ENCODE results near the gene BMS1. TPM values are rescaled to one million over a fixed set of nuclear protein-coding genes. Genes with fewer than 3 reads are reported as not detected.

Gene BMS1
- total and polyA plus RNA-seq, 2 donors (not counting 3 experiments of a cell fraction or from before 2014, with no cell fraction given): 2.8 to 23.4 TPM

- dilution Hi-C loops (cut with MboI; ENCODE audit: extremely low pct_ligation_motif_present, low sequenced_read_pairs) (no loop called here), intact Hi-C loops (cut with micrococcal nuclease) (no loop called here)
- CTCF ChIA-PET: no interaction called here
- no peaks in the 10 kb centered on the region for H3K79me2 ChIP-seq (ENCODE audit: control insufficient read depth, insufficient read depth, low read length)
- no peaks in the 10 kb centered on the region for H3K9me3 ChIP-seq (replicated peaks; ENCODE audit: control insufficient read depth, insufficient read depth, low read length)
- FAIRE-seq (no peak), DNase-seq (ENCODE audit: low read depth, low spot score) (no peak)
- no peaks in the 10 kb centered on the region for H3K4me1 ChIP-seq (ENCODE audit: control insufficient read depth, extremely low read depth, insufficient read depth, low read length)
- POLR2A ChIA-PET: no interaction called here
- TF ChIP-seq MAX (IDR thresholded peaks at IDR 0.05; ENCODE audit: insufficient read depth, insufficient read length) (no peak), GATA2 (IDR thresholded peaks at IDR 0.05; ENCODE audit: insufficient read depth, insufficient read length, low read depth, low read length) (no peak), MYC (IDR thresholded peaks at IDR 0.05; ENCODE audit: low read depth, low read length) (no peak), CTCF (IDR thresholded peaks at IDR 0.05; ENCODE audit: extremely low read depth in 1 of 2, insufficient read depth in 1 of 2, low read depth in 1 of 2, low read length in 2 of 2) (no peak), EZH2 (IDR thresholded peaks at IDR 0.05; ENCODE audit: borderline replicate concordance, low read depth, low read length, severe bottlenecking) (no peak), POLR2AphosphoS5 (IDR thresholded peaks at IDR 0.05; ENCODE audit: insufficient read depth, low read depth, low read length) (no peak), JUN (IDR thresholded peaks at IDR 0.05; ENCODE audit: borderline replicate concordance, insufficient read depth, insufficient read length, low read depth) (no peak), FOS (IDR thresholded peaks at IDR 0.05; ENCODE audit: borderline replicate concordance, insufficient read depth, low read length) (no peak), POLR2A (IDR thresholded peaks at IDR 0.05; ENCODE audit: low read depth, low read length) (no peak)
- H3K9me1 ChIP-seq (replicated peaks; ENCODE audit: control insufficient read depth, extremely low read depth, insufficient read depth, low read length): no peaks in the 10 kb centered on the region
- BruUV-seq (replicated peaks): no TSS peak
- H3K27ac ChIP-seq (ENCODE audit: insufficient read depth, low read depth, low read length): no peak overlapping the region
- no peaks in the 10 kb centered on the region for H4K20me1 ChIP-seq (replicated peaks; ENCODE audit: control insufficient read depth, extremely low read depth, insufficient read depth, low read length)
- H3K4me3 ChIP-seq (replicated peaks in 1 of 3; ENCODE audit: insufficient read depth in 1 of 3, low read depth in 1 of 3, low read length in 3 of 3): no peak overlapping the region
- no peaks in the 10 kb centered on the region for H3K27me3 ChIP-seq (ENCODE audit: control insufficient read depth in 2 of 2, insufficient read depth in 2 of 2, low read length in 2 of 2)
- H3K9ac ChIP-seq (replicated peaks; ENCODE audit: extremely low read depth, insufficient read depth, low read length): no peak overlapping the region
- no peak overlapping the region for H3K4me2 ChIP-seq (ENCODE audit: insufficient read depth, low read length)
- H3K36me3 ChIP-seq (ENCODE audit: control insufficient read depth in 2 of 2, extremely low read depth in 1 of 2, insufficient read depth in 2 of 2, low read length in 2 of 2): no peaks in the 10 kb centered on the region
- H2AFZ ChIP-seq (ENCODE audit: low read depth, low read length): no peak overlapping the region
Measured at GRCh38 chr10:42875798-42876341, 93.3 kb downstream of the BMS1 start.
